HG02678 (cell line): ENCODE results near the gene COX7A2L.
A peak's percentile ranks its signal among the peaks of the same experiment; 100 is the strongest.
"Not testable (repeated sequence)": the region's sequence is repeated elsewhere in the genome, so short reads cannot be mapped to it uniquely, and the experiment has no call there.

ENCODE experiments used
- ATAC-seq: cut with Tn5 transposase; IDR thresholded peaks from one replicate; pipeline ENCODE4 v1.9.1; 2021; ENCODE audit warnings: mild to moderate bottlenecking, moderate library complexity; ENCODE audit not compliant: unreplicated experiment

COX7A2L gene

DNA sequence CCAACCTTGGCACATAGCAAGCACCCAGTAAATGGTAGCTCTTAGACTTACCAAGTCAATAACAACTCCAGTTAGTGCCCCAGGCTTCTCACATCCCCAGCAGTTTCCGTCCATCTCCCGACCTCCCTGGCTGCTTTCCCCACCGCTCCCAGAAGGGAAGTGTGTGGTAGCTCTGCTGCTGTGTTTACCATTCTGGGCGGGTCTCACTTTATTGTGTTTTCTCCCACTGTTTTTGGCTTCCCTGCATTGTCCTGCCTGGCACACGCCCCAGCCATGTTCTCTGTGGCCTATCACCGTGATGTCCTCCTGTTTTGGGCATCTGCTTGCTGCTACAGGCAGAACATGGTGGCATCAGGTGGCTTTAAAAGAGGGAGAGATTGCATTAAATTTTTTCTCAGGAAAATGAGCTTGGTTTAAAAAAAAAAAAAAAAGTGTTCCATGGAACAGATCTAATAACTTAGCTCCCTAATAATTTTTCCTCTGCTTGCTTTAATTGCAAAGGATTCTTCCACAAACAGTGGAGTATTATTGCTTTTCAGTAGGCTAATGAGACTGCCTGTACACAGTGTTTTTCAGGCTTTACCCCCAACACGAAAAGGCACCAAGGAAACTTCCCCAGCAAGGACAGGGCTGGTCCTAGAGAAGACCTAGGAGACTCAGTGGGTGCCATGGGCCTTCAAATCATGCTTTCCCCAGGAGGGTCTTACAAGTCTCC, 8.0 kb upstream of the COX7A2L start:
- no peak for ATAC-seq

GRCh38 chr2:42367835-42368234, 6.8 kb upstream of the COX7A2L start:
- ATAC-seq = no peak

DNA sequence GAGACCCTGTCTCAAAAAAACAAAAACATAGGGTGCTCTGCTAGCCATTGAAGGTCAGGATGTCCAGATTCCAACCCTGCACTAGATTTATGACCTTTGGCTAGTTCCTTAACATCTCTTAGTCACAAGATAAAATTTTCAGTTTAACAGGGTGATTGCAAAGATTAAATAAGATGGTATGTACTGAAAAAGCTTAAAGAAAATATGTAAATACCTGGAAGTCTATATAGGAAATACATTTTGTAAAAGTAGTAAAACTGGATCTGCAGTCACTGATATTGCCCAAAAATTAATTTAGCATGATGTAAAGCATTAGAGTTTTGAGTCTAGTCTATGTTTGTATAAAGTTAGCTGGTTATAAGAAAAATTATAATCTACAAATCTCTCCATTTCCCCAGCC, 5.4 kb upstream of the COX7A2L start:
- no peak for ATAC-seq

DNA sequence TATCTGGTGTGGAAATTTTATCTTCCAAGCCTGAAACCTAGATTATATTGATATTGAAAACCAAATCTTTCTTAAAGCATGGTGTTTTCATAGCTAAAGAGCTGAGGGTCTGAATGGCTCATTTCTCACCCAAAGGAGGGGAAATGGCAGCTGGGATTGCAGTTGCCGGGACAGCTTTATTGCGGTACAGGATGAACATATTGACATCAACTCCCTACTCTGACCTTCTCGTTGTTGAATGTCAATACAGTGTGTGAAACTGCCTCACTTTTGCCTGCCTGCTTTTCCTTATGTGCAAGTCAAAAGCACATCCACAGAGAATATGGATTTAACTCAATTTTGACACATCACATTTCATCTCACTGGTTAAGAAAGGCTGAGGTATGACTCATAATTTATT, 3.6 kb upstream of the COX7A2L start:
- no peak for ATAC-seq

GRCh38 chr2:42363413-42363812, 2.4 kb upstream of the COX7A2L start:
- no peak for ATAC-seq

DNA sequence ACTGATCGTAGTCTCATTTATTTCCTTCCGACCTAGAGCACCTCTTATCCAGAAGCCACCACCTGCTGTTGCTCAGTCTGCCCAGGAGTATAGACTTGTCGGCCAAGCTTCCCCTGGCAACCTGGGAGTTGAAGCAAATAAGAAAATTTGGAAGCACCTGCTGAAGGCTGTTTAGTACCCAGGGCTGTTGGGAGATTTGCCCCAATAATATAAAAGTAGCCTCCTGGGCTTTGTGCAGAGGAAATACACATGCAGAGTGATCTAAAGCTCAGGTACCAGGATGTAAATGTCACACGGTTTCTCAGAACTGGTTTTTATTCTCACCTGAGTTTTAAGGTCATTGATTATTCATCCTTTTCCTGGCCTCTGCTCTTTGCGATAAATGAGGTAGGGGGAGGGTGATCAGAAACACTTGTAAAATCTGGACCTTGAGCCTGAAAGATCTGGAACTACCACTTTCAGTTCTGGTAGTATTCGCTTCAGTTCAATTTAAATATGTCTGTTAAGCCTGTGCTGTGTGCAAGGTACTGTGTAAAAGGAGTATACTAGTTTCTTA, 789 bp upstream of the COX7A2L start:
- no peak for ATAC-seq

GRCh38 chr2:42360493-42360889, 526 bp downstream of the COX7A2L start:
- ATAC-seq = no peak

DNA sequence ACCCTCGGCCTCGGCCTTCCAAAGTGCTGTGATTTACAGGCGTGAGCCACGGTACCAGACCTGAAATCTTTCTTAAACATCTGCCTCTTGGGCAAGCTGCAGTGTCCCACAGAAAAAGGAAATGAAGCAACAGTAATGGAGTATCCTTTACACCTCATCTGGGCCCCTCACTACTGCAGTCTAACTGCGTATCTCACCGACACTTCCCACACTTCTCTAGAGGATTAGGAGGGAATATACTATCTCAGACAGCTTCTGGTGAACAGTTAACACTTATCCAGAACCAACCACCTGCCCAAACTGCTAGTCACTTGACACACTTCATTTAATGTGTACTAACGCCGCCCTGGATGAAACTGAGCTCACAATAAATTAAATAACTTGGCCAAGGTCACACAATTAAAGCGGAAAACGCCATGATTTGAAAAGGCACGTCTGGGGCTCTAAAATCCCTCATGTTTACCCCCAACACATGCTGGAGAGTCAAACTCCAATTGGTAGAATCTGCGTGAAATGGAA, 993 bp downstream of the COX7A2L start:
- ATAC-seq = no peak

- no peak for ATAC-seq
Measured at GRCh38 chr2:42359304-42359964, 1.6 kb downstream of the COX7A2L start.

DNA sequence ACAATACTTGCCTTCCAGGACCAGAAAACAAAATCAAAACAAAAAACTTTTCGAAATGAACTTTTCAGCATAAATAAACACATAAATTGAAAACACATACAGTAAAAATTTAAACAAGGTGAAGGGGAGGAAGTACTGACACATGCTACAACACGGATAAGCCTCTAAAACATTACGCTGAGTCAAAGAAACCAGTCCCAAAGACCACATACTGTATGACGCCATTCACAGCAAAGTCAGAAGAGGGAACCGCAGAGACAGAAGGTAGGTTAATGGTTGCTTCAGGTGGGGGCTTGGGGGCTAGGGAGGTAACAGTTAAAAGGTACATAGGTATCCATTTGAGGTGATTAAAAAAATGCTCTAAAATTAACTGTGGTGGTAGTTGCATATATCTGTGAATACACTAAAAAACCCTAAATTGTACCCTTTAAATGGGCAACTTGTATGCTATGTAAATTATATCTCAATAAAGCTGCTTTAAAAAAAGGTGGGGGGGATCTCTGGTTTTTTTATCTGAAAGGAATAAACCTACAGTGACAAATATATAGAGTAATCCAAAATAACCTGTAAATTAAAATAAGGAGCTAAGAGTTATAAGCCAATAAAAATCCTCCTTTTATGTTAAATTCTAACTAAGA, 7.1 kb downstream of the COX7A2L start:
- no peak for ATAC-seq

DNA sequence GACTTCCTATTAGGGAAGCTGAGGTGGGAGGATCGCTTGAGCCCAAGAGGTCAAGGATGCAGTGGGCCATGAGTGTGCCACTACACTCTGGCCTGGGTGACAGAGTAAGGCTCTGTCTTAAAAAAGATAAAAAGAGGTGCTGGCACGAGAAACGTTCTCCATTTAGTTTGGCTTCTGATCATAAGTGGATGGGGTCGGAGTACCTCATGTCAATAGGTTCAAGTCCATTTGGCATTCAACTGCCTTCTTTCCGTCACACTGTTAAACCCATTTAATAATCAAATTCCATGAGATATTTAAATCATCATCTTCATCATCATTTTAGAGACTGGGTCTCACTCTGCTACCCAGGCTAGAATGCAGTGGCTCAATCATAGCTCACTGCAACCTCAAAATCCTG, 9.2 kb downstream of the COX7A2L start:
- ATAC-seq = no peak

- ATAC-seq = no peak
Measured at GRCh38 chr2:42350434-42351063, 10.5 kb downstream of the COX7A2L start.

- ATAC-seq = no peak
Measured at GRCh38 chr2:42348113-42348805, 12.8 kb downstream of the COX7A2L start.

- ATAC-seq = not testable (repeated sequence)
Measured at GRCh38 chr2:42347518-42347917, 13.5 kb downstream of the COX7A2L start.

GRCh38 chr2:42346856-42347255, 14.2 kb downstream of the COX7A2L start:
- ATAC-seq = not testable (repeated sequence)

GRCh38 chr2:42345986-42346385, 15.0 kb downstream of the COX7A2L start:
- ATAC-seq = no peak

DNA sequence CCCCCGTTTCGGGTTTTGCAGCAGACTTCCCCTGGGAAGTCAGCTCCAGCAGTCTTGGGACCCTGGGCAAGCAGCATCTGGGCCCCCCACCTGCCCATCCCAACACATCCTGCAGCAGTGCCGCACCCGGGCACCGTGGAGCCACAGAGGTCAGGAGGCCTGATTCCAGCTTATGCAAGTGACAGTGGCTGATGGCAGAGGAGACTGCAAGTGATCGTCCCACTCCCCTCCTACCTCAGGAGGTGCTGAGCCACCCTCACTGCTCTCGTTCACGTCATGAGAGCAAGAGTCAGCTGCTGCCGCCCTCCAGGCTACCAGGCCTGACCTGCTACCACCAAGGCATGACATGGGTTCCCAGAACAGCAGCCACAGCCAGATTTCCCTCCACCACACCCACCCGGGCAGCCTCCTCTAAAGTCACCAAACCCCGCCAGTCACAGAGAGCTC, 18.2 kb downstream of the COX7A2L start:
- peak; percentile 5 for ATAC-seq

DNA sequence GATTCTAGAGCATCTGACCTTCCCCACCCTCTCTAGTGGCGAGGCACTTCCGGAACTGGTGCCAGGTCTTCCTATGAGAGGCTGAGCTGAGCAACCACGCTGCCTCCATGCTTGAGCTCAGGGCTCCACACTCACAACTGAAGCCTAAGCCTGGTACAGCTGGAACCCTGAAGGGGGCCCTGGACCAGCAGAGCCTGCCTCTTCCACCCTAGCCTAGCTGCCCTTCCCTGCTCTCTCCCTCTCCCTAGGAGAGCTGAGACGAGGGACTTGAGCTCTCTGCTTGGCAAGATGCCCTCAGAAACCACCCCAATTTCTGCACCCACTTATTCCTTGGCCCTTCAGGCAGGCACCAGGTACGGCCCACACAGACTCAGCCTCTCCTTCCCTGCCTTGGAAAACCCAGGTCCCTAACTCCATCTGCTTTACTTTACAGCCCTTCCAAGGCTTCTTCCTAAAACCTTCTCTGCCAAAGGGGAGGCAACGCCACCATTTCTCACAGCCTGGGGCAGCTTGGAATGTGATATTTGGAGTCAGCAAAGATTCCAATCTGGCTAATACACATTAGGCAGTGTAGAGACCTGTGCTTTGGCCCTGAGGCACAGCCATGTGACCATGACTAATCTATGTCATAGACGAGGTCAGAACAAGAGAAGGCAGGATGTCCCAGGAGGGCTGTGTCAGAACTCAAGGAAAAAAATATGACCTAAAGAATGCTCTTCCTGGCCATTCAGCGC, 18.8 kb downstream of the COX7A2L start:
- ATAC-seq = peak; percentile 58

DNA sequence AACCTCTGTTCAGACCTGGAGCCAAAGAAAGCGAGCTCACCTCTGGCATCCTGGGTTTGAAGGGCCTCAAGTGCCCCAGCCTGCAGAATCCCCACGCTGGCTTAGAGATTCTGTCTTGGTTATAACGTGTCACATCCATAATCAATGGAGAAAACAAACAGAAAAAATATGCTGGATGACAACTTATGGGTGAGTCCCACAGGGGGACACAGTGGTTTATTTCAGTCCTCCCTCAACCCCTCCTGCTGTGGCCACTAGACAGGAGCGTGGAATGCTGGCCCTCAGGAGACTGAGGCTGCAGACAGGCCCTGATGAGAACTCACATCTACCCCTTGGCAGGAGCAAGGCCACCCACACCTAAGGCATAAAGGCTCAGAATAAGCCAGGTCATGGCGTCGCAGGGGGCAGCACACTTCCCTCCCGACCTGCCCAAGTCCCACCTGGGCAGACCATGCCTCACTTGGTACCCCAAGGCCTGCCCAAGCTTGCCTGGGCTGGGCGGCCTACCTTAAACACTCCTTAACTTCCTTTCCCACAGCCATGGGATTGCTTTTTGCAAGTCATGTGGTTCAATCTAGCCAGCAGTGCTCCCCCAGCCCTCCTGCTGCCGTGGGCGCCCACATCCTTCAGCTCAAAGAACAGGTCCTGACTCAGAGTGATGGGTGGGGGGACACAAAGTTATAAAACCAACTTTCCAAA, 19.9 kb downstream of the COX7A2L start:
- no peak for ATAC-seq
